GM23338 (cell line): ENCODE results near the gene B3GAT2. TPM values are rescaled to one million over a fixed set of nuclear protein-coding genes. Genes with fewer than 3 reads are reported as not detected.
"Not testable (repeated sequence)": the region's sequence is repeated elsewhere in the genome, so short reads cannot be mapped to it uniquely, and the experiment has no call there.

Experiments used
- ATAC-seq: fragments of 200-7000 bp; cut with Tn5 transposase; 3 replicates; pipeline ENCODE4 v1.9.1; 2020
- DNase-seq: peaks from one replicate; pipeline ENCODE4 v3.0.0-alpha.2; 2015; ENCODE audit warnings: low spot score
- H2AFZ ChIP-seq: fragments of 200-600 bp; sonication (generic); 2 replicates; pipeline ENCODE4 v1.8.0; 2016; ENCODE audit warnings: antibody characterized with exemption, mild to moderate bottlenecking, moderate library complexity
- H3F3A ChIP-seq: fragments of 200-600 bp; sonication (generic); replicated peaks from 2 replicates; pipeline ENCODE4 v1.8.0; 2017; ENCODE audit warnings: antibody characterized with exemption, mixed run types, low read depth
- H3K27ac ChIP-seq: fragments of 200-600 bp; sonication (generic); 2 replicates; pipeline ENCODE4 v1.6.1; 2016; ENCODE audit warnings: low read depth
- H3K27me3 ChIP-seq: fragments of 200-600 bp; sonication (generic); 2 replicates; pipeline ENCODE4 v1.8.0; 2016; ENCODE audit warnings: mild to moderate bottlenecking, mixed run types, moderate library complexity; ENCODE audit not compliant: insufficient read depth
- H3K36me3 ChIP-seq: fragments of 200-600 bp; sonication (generic); 2 replicates; pipeline ENCODE4 v1.8.0; 2016; ENCODE audit warnings: mild to moderate bottlenecking; ENCODE audit not compliant: insufficient read depth
- H3K4me1 ChIP-seq: fragments of 200-600 bp; sonication (generic); 2 replicates; pipeline ENCODE4 v1.8.0; 2016; ENCODE audit warnings: mild to moderate bottlenecking, moderate library complexity; ENCODE audit not compliant: insufficient read depth
- H3K4me2 ChIP-seq: fragments of 200-600 bp; sonication (generic); 2 replicates; pipeline ENCODE4 v1.7.1; 2017; ENCODE audit warnings: mixed run types
- H3K4me3 ChIP-seq: fragments of 200-600 bp; sonication (generic); 2 replicates; pipeline ENCODE4 v1.6.1; 2016; ENCODE audit warnings: mixed run types
- H3K79me2 ChIP-seq: fragments of 200-600 bp; sonication (generic); replicated peaks from 2 replicates; pipeline ENCODE4 v1.8.0; 2017; ENCODE audit warnings: mild to moderate bottlenecking; ENCODE audit not compliant: insufficient read depth
- H3K9me2 ChIP-seq: fragments of 200-600 bp; sonication (generic); 2 replicates; pipeline ENCODE4 v1.8.0; 2017; ENCODE audit not compliant: insufficient read depth
- H4K20me1 ChIP-seq: fragments of 200-600 bp; sonication (generic); replicated peaks from 2 replicates; pipeline ENCODE4 v1.8.0; 2017; ENCODE audit warnings: mild to moderate bottlenecking; ENCODE audit not compliant: insufficient read depth
- H3K27ac Mint-ChIP-seq: 2 replicates; pipeline ENCODE4 v1.8.0; 2020; ENCODE audit warnings: inconsistent platforms, mild to moderate bottlenecking, moderate library complexity, mixed read lengths
- H3K27me3 Mint-ChIP-seq: 3 replicates; pipeline ENCODE4 v1.8.0; 2022; ENCODE audit warnings: low read depth, mild to moderate bottlenecking, moderate library complexity, mixed read lengths, inconsistent platforms; ENCODE audit not compliant: insufficient read depth, poor library complexity
- H3K36me3 Mint-ChIP-seq: 3 replicates; pipeline ENCODE4 v1.8.0; 2021; ENCODE audit warnings: low read depth, mild to moderate bottlenecking, inconsistent platforms, moderate library complexity, mixed read lengths
- H3K4me1 Mint-ChIP-seq: 3 replicates; pipeline ENCODE4 v1.8.0; 2020; ENCODE audit warnings: mild to moderate bottlenecking, inconsistent platforms, mixed read lengths
- H3K4me3 Mint-ChIP-seq: 3 replicates; pipeline ENCODE4 v1.8.0; 2021; ENCODE audit warnings: moderate library complexity, mild to moderate bottlenecking, inconsistent platforms, mixed read lengths
- H3K9me3 Mint-ChIP-seq: 3 replicates; pipeline ENCODE4 v1.8.0; 2020; ENCODE audit warnings: moderate library complexity, mild to moderate bottlenecking, inconsistent platforms, mixed read lengths
- CREB1 ChIP-seq: fragments of 250-450 bp; sonication (Bioruptor Pico); IDR thresholded peaks from 2 replicates; pipeline ENCODE4 v1.5.0; 2020; ENCODE audit warnings: low read depth, mild to moderate bottlenecking, moderate library complexity
- CTCF ChIP-seq, 2 experiments: fragments of 200-600 bp in 1 of 2; sonication (generic) in 1 of 2; conservative IDR thresholded peaks; 2 replicates each; pipeline versions ENCODE4 v1.5.1 to v1.6.1; 2016 to 2017; ENCODE audit warnings: antibody characterized with exemption in 2 of 2, low read depth in 2 of 2, mild to moderate bottlenecking in 2 of 2, moderate library complexity in 1 of 2
- EZH2 ChIP-seq: fragments of 200-600 bp; sonication (generic); IDR thresholded peaks from one replicate; pipeline ENCODE4 v1.8.0; 2017; ENCODE audit warnings: antibody characterized with exemption, mild to moderate bottlenecking, low read depth; ENCODE audit not compliant: unreplicated experiment
- EZH2phosphoT487 ChIP-seq: fragments of 200-600 bp; sonication (generic); IDR thresholded peaks from one replicate; pipeline ENCODE4 v1.8.1; 2018; ENCODE audit warnings: antibody characterized with exemption; ENCODE audit not compliant: unreplicated experiment
- JUNB ChIP-seq: IDR thresholded peaks from one replicate; pipeline ENCODE4 v1.6.1; 2016; ENCODE audit warnings: antibody characterized with exemption; ENCODE audit not compliant: unreplicated experiment
- NANOG ChIP-seq: IDR thresholded peaks from 2 replicates; pipeline ENCODE4 v1.6.1; 2016; ENCODE audit warnings: antibody characterized with exemption, borderline replicate concordance
- POLR2AphosphoS5 ChIP-seq: IDR thresholded peaks from 2 replicates; pipeline ENCODE4 v1.6.1; 2016; ENCODE audit warnings: antibody characterized with exemption, low read depth
- REST ChIP-seq: IDR thresholded peaks from one replicate; pipeline ENCODE4 v1.6.1; 2018; ENCODE audit warnings: antibody characterized with exemption; ENCODE audit not compliant: unreplicated experiment
- STAT1 ChIP-seq: IDR thresholded peaks from one replicate; pipeline ENCODE4 v1.6.1; 2016; ENCODE audit warnings: antibody characterized with exemption; ENCODE audit not compliant: unreplicated experiment
- ZNF114 ChIP-seq: fragments of 250-450 bp; sonication (Bioruptor Pico); IDR thresholded peaks from 2 replicates; pipeline ENCODE4 v1.5.0; 2020; ENCODE audit warnings: mild to moderate bottlenecking, moderate library complexity
- ZNF331 ChIP-seq: fragments of 250-450 bp; sonication (Bioruptor Pico); IDR thresholded peaks from 2 replicates; pipeline ENCODE4 v1.5.0; 2020; ENCODE audit warnings: low read depth, mild to moderate bottlenecking, moderate library complexity
- ZNF462 ChIP-seq: fragments of 250-450 bp; sonication (Bioruptor Pico); IDR thresholded peaks from 2 replicates; pipeline ENCODE4 v1.5.0; 2020; ENCODE audit warnings: mild to moderate bottlenecking, moderate library complexity
- polyA plus RNA-seq: library from polyadenylated mRNA; unstranded; fragments of >200 nt; fragmentation: Nextera tagmentation; extraction: Ambion mirVana; gene quantifications from 2 replicates; pipeline ENCODE4 v1.2.1, GENCODE V29; 2016
- total RNA-seq: library from RNA; depleted of rRNA; stranded (reverse); fragments of >200 nt; shearing (Covaris generic); gene quantifications from 2 replicates; pipeline ENCODE4 v1.2.3, GENCODE V29; 2014

The B3GAT2 gene
- total and polyA plus RNA-seq, 2 experiments from 2014 or later = 1.7 to 1.8 TPM

- not testable (repeated sequence) for H3K4me2 ChIP-seq, H3K9me2 ChIP-seq, H3K4me3 Mint-ChIP-seq, H3K27ac Mint-ChIP-seq, ATAC-seq, H2AFZ ChIP-seq, H3K27me3 ChIP-seq, H3K36me3 ChIP-seq, H3K79me2 ChIP-seq, H3K27ac ChIP-seq, H3K4me3 ChIP-seq, DNase-seq, H3K4me1 ChIP-seq, H3F3A ChIP-seq, H3K27me3 Mint-ChIP-seq, H4K20me1 ChIP-seq, H3K4me1 Mint-ChIP-seq
- Mint-ChIP-seq H3K36me3 (peaks cover 16% of the 10 kb centered on the region), H3K9me3 (peaks cover 32% of the 10 kb centered on the region)
Observed at GRCh38 chr6:70944321-70944720, 12.5 kb downstream of the B3GAT2 start.

- Mint-ChIP-seq H3K36me3 (peaks cover 3% of the 10 kb centered on the region; the same call in 1 of the 3 replicates), H3K27ac (no peak overlapping the region), H3K4me3 (no peak overlapping the region), H3K4me1 (0 out of 3 replicates have a peak, but pooled peaks cover 2% of the 10 kb centered on the region), H3K9me3 (peaks cover 7% of the 10 kb centered on the region; the same call in 1 of the 3 replicates), H3K27me3 (no peaks in the 10 kb centered on the region)
- H3K4me3 ChIP-seq = no peak overlapping the region
- H3K36me3 ChIP-seq = no peaks in the 10 kb centered on the region
- H3K79me2 ChIP-seq = no peaks in the 10 kb centered on the region
- H3K27ac ChIP-seq = no peak overlapping the region
- H3K9me2 ChIP-seq = no peaks in the 10 kb centered on the region
- H3K4me2 ChIP-seq = no peak overlapping the region
- H3F3A ChIP-seq = no peaks in the 10 kb centered on the region
- no peak overlapping the region for H2AFZ ChIP-seq
- H3K4me1 ChIP-seq = no peaks in the 10 kb centered on the region
- ATAC-seq (no peak), DNase-seq (no peak)
- H4K20me1 ChIP-seq = no peaks in the 10 kb centered on the region
- H3K27me3 ChIP-seq = no peaks in the 10 kb centered on the region
- no peak for TF ChIP-seq NANOG
- no peak for TF ChIP-seq CTCF (conservative IDR thresholded peaks at IDR 0.05; ENCODE audit: low read depth in 2 of 2)
- no peak for TF ChIP-seq ZNF331 (CRISPR knock-in tag)
- TF ChIP-seq ZNF114 (CRISPR knock-in tag) = no peak
- no peak for TF ChIP-seq STAT1
- no peak for TF ChIP-seq CREB1 (CRISPR knock-in tag)
- no peak for TF ChIP-seq EZH2phosphoT487
- TF ChIP-seq REST = no peak
- no peak for TF ChIP-seq POLR2AphosphoS5
- no peak for TF ChIP-seq ZNF462
- no peak for TF ChIP-seq JUNB
- no peak for TF ChIP-seq EZH2
Observed at GRCh38 chr6:70933853-70934252, 23.0 kb downstream of the B3GAT2 start.
